IMR-90 (cell line): ENCODE results near the gene MAP3K9. TPM values are rescaled to one million over a fixed set of nuclear protein-coding genes. Genes with fewer than 3 reads are reported as not detected.

Experiments
- ATAC-seq: fragments of 200-7000 bp; cut with Tn5 transposase; 2 replicates; pipeline ENCODE4 v1.9.1; 2020; ENCODE audit warnings: low read depth, mild to moderate bottlenecking, moderate library complexity
- BruUV-seq: library from RNA; stranded (reverse); fragments of 400-500 nt; replicated peaks from 2 replicates; lab custom pipeline; 2021; lab: Mats Ljungman, UMichigan
- CTCF ChIA-PET: fragments of 300-600 bp; formaldehyde crosslinking; extraction: SDS; loops from one replicate; lab custom pipeline; 2021; ENCODE audit warnings: antibody characterized with exemption; lab: Yijun Ruan, JAX
- POLR2A ChIA-PET: fragments of 300-600 bp; sonication (Branson Sonifier 250); formaldehyde crosslinking; loops from one replicate; lab custom pipeline; 2022; ENCODE audit warnings: antibody characterized with exemption; ENCODE audit not compliant: unreplicated experiment; lab: Charles Lee
- DNase-seq: peaks from one replicate; pipeline ENCODE4 v3.0.0; 2013
- H2AFZ ChIP-seq: replicated peaks from 2 replicates; pipeline ENCODE3; 2013; ENCODE audit warnings: low read length, mild to moderate bottlenecking; ENCODE audit not compliant: poor library complexity
- H2AK5ac ChIP-seq: 2 replicates; pipeline ENCODE4 v1.6.1; 2013; ENCODE audit warnings: low read depth, low read length, inconsistent platforms
- H2AK9ac ChIP-seq: replicated peaks from 2 replicates; pipeline ENCODE3; 2013; ENCODE audit warnings: mild to moderate bottlenecking, low read depth, low read length, moderate library complexity; ENCODE audit not compliant: poor library complexity
- H2BK120ac ChIP-seq: 2 replicates; pipeline ENCODE4 v1.6.1; 2013; ENCODE audit warnings: low read depth, low read length, inconsistent platforms
- H2BK15ac ChIP-seq: 3 replicates; pipeline ENCODE4 v1.6.1; 2013; ENCODE audit warnings: low read depth, low read length, inconsistent platforms
- H2BK20ac ChIP-seq: 2 replicates; pipeline ENCODE4 v1.6.1; 2013; ENCODE audit warnings: low read depth, mild to moderate bottlenecking, inconsistent platforms, low read length, moderate library complexity
- H2BK5ac ChIP-seq: 2 replicates; pipeline ENCODE4 v1.6.1; 2013; ENCODE audit warnings: mild to moderate bottlenecking, low read depth, low read length, inconsistent platforms; ENCODE audit not compliant: poor library complexity, severe bottlenecking
- H3K14ac ChIP-seq: replicated peaks from 2 replicates; pipeline ENCODE4 v1.6.1; 2013; ENCODE audit warnings: low read depth, low read length, inconsistent platforms
- H3K18ac ChIP-seq: 2 replicates; pipeline ENCODE4 v1.6.1; 2013; ENCODE audit warnings: low read depth, low read length, control low read depth
- H3K23ac ChIP-seq: 2 replicates; pipeline ENCODE4 v1.6.1; 2013; ENCODE audit warnings: low read depth, low read length, inconsistent platforms
- H3K27ac ChIP-seq: 2 replicates; pipeline ENCODE4 v1.5.1; 2013; ENCODE audit warnings: mild to moderate bottlenecking, control low read depth, low read length; ENCODE audit not compliant: insufficient read depth
- H3K27me3 ChIP-seq: 2 replicates; pipeline ENCODE4 v1.6.1; 2013; ENCODE audit warnings: low read length; ENCODE audit not compliant: control insufficient read depth, insufficient read depth
- H3K36me3 ChIP-seq: 2 replicates; pipeline ENCODE4 v1.6.1; 2013; ENCODE audit warnings: low read length, mixed read lengths; ENCODE audit not compliant: control insufficient read depth, insufficient read depth
- H3K4ac ChIP-seq: 2 replicates; pipeline ENCODE4 v1.6.1; 2013; ENCODE audit warnings: low read depth, low read length, inconsistent platforms
- H3K4me1 ChIP-seq: 2 replicates; pipeline ENCODE4 v1.6.1; 2013; ENCODE audit warnings: low read length, mixed read lengths; ENCODE audit not compliant: control insufficient read depth, insufficient read depth
- H3K4me2 ChIP-seq: 2 replicates; pipeline ENCODE4 v1.6.1; 2013; ENCODE audit warnings: low read depth, mild to moderate bottlenecking, control low read depth, low read length, moderate library complexity
- H3K4me3 ChIP-seq: 2 replicates; pipeline ENCODE4 v1.5.1; 2013; ENCODE audit warnings: low read depth, mild to moderate bottlenecking, control low read depth, low read length, moderate library complexity; ENCODE audit not compliant: insufficient read depth
- H3K56ac ChIP-seq: 2 replicates; pipeline ENCODE4 v1.6.1; 2013; ENCODE audit warnings: low read length, inconsistent platforms; ENCODE audit not compliant: insufficient read depth; ENCODE audit errors: extremely low read depth
- H3K79me1 ChIP-seq, 2 experiments: 2 replicates each; pipeline ENCODE4 v1.6.1; 2013; ENCODE audit warnings: low read length in 2 of 2, inconsistent platforms in 1 of 2, low read depth in 1 of 2
- H3K9ac ChIP-seq: 2 replicates; pipeline ENCODE4 v1.6.1; 2013; ENCODE audit warnings: low read depth, low read length, control low read depth
- H3K9me1 ChIP-seq: 2 replicates; pipeline ENCODE4 v1.6.1; 2013; ENCODE audit warnings: low read length, inconsistent platforms; ENCODE audit not compliant: insufficient read depth
- H3K9me3 ChIP-seq: 2 replicates; pipeline ENCODE4 v1.6.1; 2013; ENCODE audit warnings: low read length; ENCODE audit not compliant: control insufficient read depth, insufficient read depth
- H4K20me1 ChIP-seq: 2 replicates; pipeline ENCODE4 v1.6.1; 2013; ENCODE audit warnings: low read length, inconsistent platforms; ENCODE audit not compliant: insufficient read depth
- H4K5ac ChIP-seq: 2 replicates; pipeline ENCODE4 v1.6.1; 2013; ENCODE audit warnings: mild to moderate bottlenecking, low read depth, low read length, control low read depth
- H4K8ac ChIP-seq, 2 experiments: 2 replicates each; pipeline ENCODE4 v1.6.1; 2013; ENCODE audit warnings: low read depth in 2 of 2, low read length in 2 of 2, control low read depth in 1 of 2, inconsistent platforms in 1 of 2
- H4K91ac ChIP-seq: 2 replicates; pipeline ENCODE4 v1.6.1; 2013; ENCODE audit warnings: low read depth, low read length, inconsistent platforms; ENCODE audit not compliant: insufficient read depth
- BHLHE40 ChIP-seq: fragments of 150-350 bp; IDR thresholded peaks from 2 replicates; pipeline ENCODE4 v1.6.1; 2016; ENCODE audit warnings: mild to moderate bottlenecking, low read depth, low read length
- CEBPB ChIP-seq: IDR thresholded peaks from 2 replicates; pipeline ENCODE4 v1.6.1; 2012; ENCODE audit warnings: low read depth, low read length, improper control_type of control experiment
- CHD1 ChIP-seq: IDR thresholded peaks from 2 replicates; pipeline ENCODE4 v1.6.1; 2012; ENCODE audit warnings: low read depth, low read length, improper control_type of control experiment
- FOS ChIP-seq: fragments of 150-350 bp; IDR thresholded peaks from 2 replicates; pipeline ENCODE4 v1.6.1; 2016; ENCODE audit warnings: low read depth, low read length
- MAFK ChIP-seq: IDR thresholded peaks from 2 replicates; pipeline ENCODE4 v1.6.1; 2012; ENCODE audit warnings: low read depth, low read length, improper control_type of control experiment
- MAZ ChIP-seq: IDR thresholded peaks from 2 replicates; pipeline ENCODE4 v1.6.1; 2012; ENCODE audit warnings: low read depth, mild to moderate bottlenecking, low read length, improper control_type of control experiment, moderate library complexity, borderline replicate concordance
- MXI1 ChIP-seq: IDR thresholded peaks from 2 replicates; pipeline ENCODE4 v1.6.1; 2012; ENCODE audit warnings: low read depth, mild to moderate bottlenecking, low read length, moderate library complexity, borderline replicate concordance
- NFE2L2 ChIP-seq: fragments of 150-350 bp; IDR thresholded peaks from 2 replicates; pipeline ENCODE4 v1.6.1; 2016; ENCODE audit warnings: low read depth, mild to moderate bottlenecking, low read length
- POLR2A ChIP-seq: IDR thresholded peaks from 2 replicates; pipeline ENCODE4 v1.6.1; 2012; ENCODE audit warnings: mild to moderate bottlenecking, low read depth, low read length
- RAD21 ChIP-seq: IDR thresholded peaks from 2 replicates; pipeline ENCODE4 v1.6.1; 2012; ENCODE audit warnings: low read length, improper control_type of control experiment
- RCOR1 ChIP-seq: IDR thresholded peaks from 2 replicates; pipeline ENCODE4 v1.6.1; 2012; ENCODE audit warnings: mild to moderate bottlenecking, low read length, improper control_type of control experiment; ENCODE audit not compliant: insufficient replicate concordance
- RFX5 ChIP-seq: IDR thresholded peaks from 2 replicates; pipeline ENCODE4 v1.8.0; 2012; ENCODE audit warnings: low read depth, mild to moderate bottlenecking, low read length, moderate library complexity
- SMC3 ChIP-seq: fragments of 150-350 bp; IDR thresholded peaks from 2 replicates; pipeline ENCODE4 v1.6.1; 2016; ENCODE audit warnings: low read depth, mild to moderate bottlenecking, antibody characterized with exemption, low read length, moderate library complexity
- USF2 ChIP-seq: fragments of 150-350 bp; IDR thresholded peaks from 2 replicates; pipeline ENCODE4 v1.6.1; 2017; ENCODE audit warnings: mild to moderate bottlenecking, antibody characterized with exemption, low read length, low read depth
- WGBS, 2 experiments: methylation state at CpG; one replicate each; pipeline versions ENCODE4 v1.1.5 to v1.1.7; 2013; ENCODE audit warnings: missing lambda C conversion rate in 2 of 2; ENCODE audit not compliant: insufficient read length in 1 of 2; ENCODE audit errors: extremely low coverage in 2 of 2; 5-methylcytosine and 5-hydroxymethylcytosine counted together
- dilution Hi-C: fragments of 300-500 bp; cut with HindIII; formaldehyde crosslinking; loops from one replicate; pipeline ENCODE4 v1.14.3; 2018; ENCODE audit warnings: low sequenced_read_pairs; ENCODE audit not compliant: unreplicated experiment
- in situ Hi-C: fragments of 300-500 bp; cut with MboI; formaldehyde crosslinking; loops from 3 replicates; pipeline ENCODE4 v1.14.3; 2019; ENCODE audit warnings: low sequenced_read_pairs, inconsistent platforms, mixed read lengths
- intact Hi-C: fragments of 100-400 bp; cut with micrococcal nuclease; formaldehyde crosslinking; loops from 2 replicates; pipeline ENCODE4 v1.10.0; 2022
- polyA plus RNA-seq, 3 experiments: library from polyadenylated mRNA; depleted of rRNA; stranded (reverse); fragments of >200 nt; gene quantifications; 2 replicates each; pipeline ENCODE4 v1.2.3, GENCODE V29; 2012; ENCODE audit warnings: low replicate concordance in 1 of 3
- total RNA-seq: library from RNA; depleted of rRNA; stranded (reverse); fragments of >200 nt; gene quantifications from 2 replicates; pipeline ENCODE4 v1.2.3, GENCODE V29; 2012
- TF ChIP-seq, protein P1 (sequence below): fragments of 150-350 bp; IDR thresholded peaks from 2 replicates; pipeline ENCODE4 v1.6.1; 2016; ENCODE audit warnings: low read depth, mild to moderate bottlenecking, low read length, moderate library complexity, borderline replicate concordance
- TF ChIP-seq, protein P2 (sequence below): conservative IDR thresholded peaks from 2 replicates; pipeline ENCODE4 v1.5.1; 2012; ENCODE audit warnings: mild to moderate bottlenecking, low read depth, low read length, improper control_type of control experiment

The MAP3K9 gene
- total and polyA plus RNA-seq, 2 of the 4 experiments (the other 2 are of a cell fraction) = 0.17 to 0.18 TPM

- H2BK20ac ChIP-seq = no peak overlapping the region
- H3K18ac ChIP-seq = no peak overlapping the region
- no peak overlapping the region for H2BK15ac ChIP-seq
- H3K27me3 ChIP-seq = peaks cover 5% of the 10 kb centered on the region
- H3K9ac ChIP-seq = no peak overlapping the region
- no peak overlapping the region for H2AFZ ChIP-seq
- in situ Hi-C loops = no loop called here
- H3K27ac ChIP-seq = no peak overlapping the region
- CTCF ChIA-PET = interaction anchor here (1.0 kb wide), 1 partner anchor 17 kb away, joined by 3 read pairs; no protein-coding TSS in a partner anchor
- DNase-seq (no peak), ATAC-seq (no peak)
- WGBS, 2 experiments = no CpG with 5 or more reads among the region's 2 CpGs
- POLR2A ChIA-PET = no interaction called here
- H3K23ac ChIP-seq = no peak overlapping the region
- H3K9me3 ChIP-seq = no peaks in the 10 kb centered on the region
- BruUV-seq = no TSS peak
- no peak overlapping the region for H4K91ac ChIP-seq
- H3K56ac ChIP-seq = no peak overlapping the region
- no peak overlapping the region for H4K8ac ChIP-seq
- no peak overlapping the region for H2AK9ac ChIP-seq
- H4K20me1 ChIP-seq = no peaks in the 10 kb centered on the region
- H3K36me3 ChIP-seq = no peaks in the 10 kb centered on the region
- H3K9me1 ChIP-seq = no peaks in the 10 kb centered on the region
- H3K4me1 ChIP-seq = no peaks in the 10 kb centered on the region
- intact Hi-C loops = no loop called here
- no peak overlapping the region for H3K4me2 ChIP-seq
- H4K5ac ChIP-seq = no peak overlapping the region
- H2BK120ac ChIP-seq = no peak overlapping the region
- no peak overlapping the region for H2AK5ac ChIP-seq
- no peak overlapping the region for H3K4me3 ChIP-seq
- no peak overlapping the region for H3K4ac ChIP-seq
- H3K14ac ChIP-seq = no peak overlapping the region
- no peak overlapping the region for H2BK5ac ChIP-seq
- H3K79me1 ChIP-seq = no peaks in the 10 kb centered on the region
- dilution Hi-C loops = no loop called here
- no peak for TF ChIP-seq RFX5
- TF ChIP-seq MAFK = no peak
- TF ChIP-seq CEBPB = no peak
- TF ChIP-seq RAD21 = no peak
- no peak for TF ChIP-seq NFE2L2
- TF ChIP-seq RCOR1 = no peak
- TF ChIP-seq MAZ = no peak
- TF ChIP-seq USF2 = no peak
- no peak for TF ChIP-seq FOS
- TF ChIP-seq POLR2A = no peak
- TF ChIP-seq, protein P1, sequence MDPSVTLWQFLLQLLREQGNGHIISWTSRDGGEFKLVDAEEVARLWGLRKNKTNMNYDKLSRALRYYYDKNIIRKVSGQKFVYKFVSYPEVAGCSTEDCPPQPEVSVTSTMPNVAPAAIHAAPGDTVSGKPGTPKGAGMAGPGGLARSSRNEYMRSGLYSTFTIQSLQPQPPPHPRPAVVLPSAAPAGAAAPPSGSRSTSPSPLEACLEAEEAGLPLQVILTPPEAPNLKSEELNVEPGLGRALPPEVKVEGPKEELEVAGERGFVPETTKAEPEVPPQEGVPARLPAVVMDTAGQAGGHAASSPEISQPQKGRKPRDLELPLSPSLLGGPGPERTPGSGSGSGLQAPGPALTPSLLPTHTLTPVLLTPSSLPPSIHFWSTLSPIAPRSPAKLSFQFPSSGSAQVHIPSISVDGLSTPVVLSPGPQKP = no peak
- TF ChIP-seq CHD1 = no peak
- no peak for TF ChIP-seq BHLHE40
- TF ChIP-seq, protein P2, sequence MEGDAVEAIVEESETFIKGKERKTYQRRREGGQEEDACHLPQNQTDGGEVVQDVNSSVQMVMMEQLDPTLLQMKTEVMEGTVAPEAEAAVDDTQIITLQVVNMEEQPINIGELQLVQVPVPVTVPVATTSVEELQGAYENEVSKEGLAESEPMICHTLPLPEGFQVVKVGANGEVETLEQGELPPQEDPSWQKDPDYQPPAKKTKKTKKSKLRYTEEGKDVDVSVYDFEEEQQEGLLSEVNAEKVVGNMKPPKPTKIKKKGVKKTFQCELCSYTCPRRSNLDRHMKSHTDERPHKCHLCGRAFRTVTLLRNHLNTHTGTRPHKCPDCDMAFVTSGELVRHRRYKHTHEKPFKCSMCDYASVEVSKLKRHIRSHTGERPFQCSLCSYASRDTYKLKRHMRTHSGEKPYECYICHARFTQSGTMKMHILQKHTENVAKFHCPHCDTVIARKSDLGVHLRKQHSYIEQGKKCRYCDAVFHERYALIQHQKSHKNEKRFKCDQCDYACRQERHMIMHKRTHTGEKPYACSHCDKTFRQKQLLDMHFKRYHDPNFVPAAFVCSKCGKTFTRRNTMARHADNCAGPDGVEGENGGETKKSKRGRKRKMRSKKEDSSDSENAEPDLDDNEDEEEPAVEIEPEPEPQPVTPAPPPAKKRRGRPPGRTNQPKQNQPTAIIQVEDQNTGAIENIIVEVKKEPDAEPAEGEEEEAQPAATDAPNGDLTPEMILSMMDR = no peak
- no peak for TF ChIP-seq SMC3
- no peak for TF ChIP-seq MXI1
These were observed 113.3 kb downstream of the MAP3K9 start for GRCh38 chr14:70696026-70696425.
